Calu3 (cell line): Measurements from ENCODE around the gene NDUFB2. TPM values are rescaled to one million over a fixed set of nuclear protein-coding genes. Genes with fewer than 3 reads are reported as not detected.
"Not testable (repeated sequence)": the region's sequence is repeated elsewhere in the genome, so short reads cannot be mapped to it uniquely, and the experiment has no call there.

ENCODE experiments used
- BruUV-seq: library from RNA; stranded (reverse); fragments of 400-500 nt; replicated peaks from 2 replicates; lab custom pipeline; 2021; lab: Mats Ljungman, UMichigan
- CTCF ChIA-PET: fragments of 300-600 bp; sonication (Branson Sonifier 250); formaldehyde crosslinking; loops from one replicate; lab custom pipeline; 2022; ENCODE audit warnings: antibody characterized with exemption; lab: Charles Lee
- DNase-seq: peaks from one replicate; pipeline ENCODE4 v3.0.0; 2022
- H3K27ac Mint-ChIP-seq: one replicate; pipeline ENCODE4 v1.8.0; 2022; ENCODE audit warnings: mixed read lengths; ENCODE audit not compliant: unreplicated experiment
- H3K27me3 Mint-ChIP-seq: one replicate; pipeline ENCODE4 v1.8.0; 2022; ENCODE audit warnings: mixed read lengths; ENCODE audit not compliant: unreplicated experiment
- H3K36me3 Mint-ChIP-seq: one replicate; pipeline ENCODE4 v1.8.0; 2022; ENCODE audit warnings: mild to moderate bottlenecking, moderate library complexity, mixed read lengths; ENCODE audit not compliant: insufficient read depth, unreplicated experiment
- H3K4me1 Mint-ChIP-seq: one replicate; pipeline ENCODE4 v1.8.0; 2022; ENCODE audit warnings: mild to moderate bottlenecking, low read depth, mixed read lengths; ENCODE audit not compliant: unreplicated experiment
- H3K4me3 Mint-ChIP-seq: one replicate; pipeline ENCODE4 v1.8.0; 2022; ENCODE audit warnings: mild to moderate bottlenecking, low read depth, moderate library complexity, mixed read lengths; ENCODE audit not compliant: unreplicated experiment
- H3K9me3 Mint-ChIP-seq: one replicate; pipeline ENCODE4 v1.8.0; 2022; ENCODE audit warnings: low read depth, mixed read lengths; ENCODE audit not compliant: unreplicated experiment
- intact Hi-C: fragments of 100-400 bp; cut with micrococcal nuclease; formaldehyde crosslinking; loops from one replicate; pipeline ENCODE4 v1.10.0; 2022; ENCODE audit not compliant: unreplicated experiment
- total RNA-seq: library from RNA; stranded (reverse); gene quantifications from 2 replicates; pipeline ENCODE4 v1.2.3, GENCODE V29; 2022
- TF ChIP-seq, protein P1 (sequence below): fragments of 200-600 bp; IDR thresholded peaks from one replicate; pipeline ENCODE4 v1.8.0; 2022; ENCODE audit warnings: antibody characterized with exemption; ENCODE audit not compliant: unreplicated experiment

NDUFB2 gene
- total RNA-seq, 1 experiment from 2014 or later, result 128 TPM

DNA sequence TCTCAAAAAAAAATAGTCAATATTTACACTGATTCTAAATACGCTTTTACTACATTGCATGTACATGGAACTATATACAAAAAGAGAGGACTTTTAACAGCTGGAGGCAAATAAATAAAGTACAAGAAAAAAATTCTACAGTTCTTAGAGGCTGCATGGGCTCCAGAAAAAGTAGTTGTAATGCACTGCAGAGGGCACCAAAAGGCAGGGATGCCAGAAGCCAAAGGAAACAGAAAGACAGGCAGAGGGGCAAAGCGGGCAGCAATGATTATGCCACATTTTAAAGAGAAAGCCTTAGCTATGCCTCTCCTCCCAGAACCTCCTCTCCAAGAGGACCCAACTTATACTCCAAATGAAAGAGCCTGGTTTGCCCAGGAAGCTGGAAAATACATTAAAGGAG is 35.4 kb upstream of the NDUFB2 start:
- CTCF ChIA-PET, result no interaction called here
- TF ChIP-seq, protein P1, sequence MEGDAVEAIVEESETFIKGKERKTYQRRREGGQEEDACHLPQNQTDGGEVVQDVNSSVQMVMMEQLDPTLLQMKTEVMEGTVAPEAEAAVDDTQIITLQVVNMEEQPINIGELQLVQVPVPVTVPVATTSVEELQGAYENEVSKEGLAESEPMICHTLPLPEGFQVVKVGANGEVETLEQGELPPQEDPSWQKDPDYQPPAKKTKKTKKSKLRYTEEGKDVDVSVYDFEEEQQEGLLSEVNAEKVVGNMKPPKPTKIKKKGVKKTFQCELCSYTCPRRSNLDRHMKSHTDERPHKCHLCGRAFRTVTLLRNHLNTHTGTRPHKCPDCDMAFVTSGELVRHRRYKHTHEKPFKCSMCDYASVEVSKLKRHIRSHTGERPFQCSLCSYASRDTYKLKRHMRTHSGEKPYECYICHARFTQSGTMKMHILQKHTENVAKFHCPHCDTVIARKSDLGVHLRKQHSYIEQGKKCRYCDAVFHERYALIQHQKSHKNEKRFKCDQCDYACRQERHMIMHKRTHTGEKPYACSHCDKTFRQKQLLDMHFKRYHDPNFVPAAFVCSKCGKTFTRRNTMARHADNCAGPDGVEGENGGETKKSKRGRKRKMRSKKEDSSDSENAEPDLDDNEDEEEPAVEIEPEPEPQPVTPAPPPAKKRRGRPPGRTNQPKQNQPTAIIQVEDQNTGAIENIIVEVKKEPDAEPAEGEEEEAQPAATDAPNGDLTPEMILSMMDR, result no peak
- Mint-ChIP-seq H3K36me3 (peaks cover 6% of the 10 kb centered on the region), H3K4me3 (no peak overlapping the region), H3K4me1 (peaks cover 13% of the 10 kb centered on the region), H3K27me3 (peaks cover 32% of the 10 kb centered on the region), H3K27ac (no peak overlapping the region), H3K9me3 (no peaks in the 10 kb centered on the region)
- intact Hi-C loops, result no loop called here
- no TSS peak for BruUV-seq
- no peak for DNase-seq

GRCh38 chr7:140662938-140663337 is 33.6 kb upstream of the NDUFB2 start:
- BruUV-seq, H3K9me3 Mint-ChIP-seq, H3K4me3 Mint-ChIP-seq, H3K27ac Mint-ChIP-seq, DNase-seq, CTCF ChIA-PET, H3K36me3 Mint-ChIP-seq, H3K4me1 Mint-ChIP-seq, intact Hi-C loops: not testable (repeated sequence)
- H3K27me3 Mint-ChIP-seq, result peaks cover 32% of the 10 kb centered on the region

- TF ChIP-seq, protein P1, result no peak
- no TSS peak for BruUV-seq
- peaks cover 7% of the 10 kb centered on the region for H3K36me3 Mint-ChIP-seq
- H3K27ac Mint-ChIP-seq, result no peak overlapping the region
- H3K9me3 Mint-ChIP-seq, result no peaks in the 10 kb centered on the region
- H3K4me3 Mint-ChIP-seq, result no peak overlapping the region
- no peaks in the 10 kb centered on the region for H3K4me1 Mint-ChIP-seq
- DNase-seq, result no peak
- CTCF ChIA-PET, result no interaction called here
- H3K27me3 Mint-ChIP-seq, result peaks cover 32% of the 10 kb centered on the region
- intact Hi-C loops, result no loop called here
Measured at GRCh38 chr7:140667476-140667875, 29.0 kb upstream of the NDUFB2 start.

DNA sequence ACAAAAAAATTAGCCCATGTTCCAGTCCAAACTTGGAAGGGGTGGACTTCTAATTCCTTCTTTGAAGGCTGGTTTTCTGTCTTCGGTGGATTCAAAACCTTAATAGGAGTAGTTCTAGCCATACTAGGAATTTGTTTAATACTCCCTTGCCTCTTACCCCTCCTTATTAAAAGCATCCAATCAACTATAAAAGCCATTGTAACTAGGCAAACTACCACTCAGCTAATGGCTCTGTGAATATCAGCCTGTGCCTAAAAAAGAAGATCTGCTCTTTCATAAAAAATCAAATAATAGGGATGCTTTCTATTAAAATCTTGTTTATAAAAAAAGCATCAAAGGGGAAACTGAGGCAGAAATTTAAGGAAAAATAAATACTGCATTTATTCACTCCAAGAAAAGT is 27.9 kb upstream of the NDUFB2 start:
- no peak for DNase-seq
- Mint-ChIP-seq H3K4me3 (no peak overlapping the region), H3K36me3 (peaks cover 14% of the 10 kb centered on the region), H3K4me1 (peaks cover 1% of the 10 kb centered on the region), H3K9me3 (no peaks in the 10 kb centered on the region), H3K27ac (no peak overlapping the region), H3K27me3 (peaks cover 24% of the 10 kb centered on the region)
- no TSS peak for BruUV-seq
- intact Hi-C loops, result no loop called here
- CTCF ChIA-PET, result interaction anchor here (0.6 to 1.3 kb wide), 2 partner anchors 9 to 56 kb away, joined by 3 to 5 read pairs; no protein-coding TSS in a partner anchor
- TF ChIP-seq, protein P1, result no peak

GRCh38 chr7:140669352-140669751 is 27.2 kb upstream of the NDUFB2 start:
- CTCF ChIA-PET, result interaction anchor here (0.6 to 1.3 kb wide), 2 partner anchors 9 to 57 kb away, joined by 3 to 5 read pairs; no protein-coding TSS in a partner anchor
- TF ChIP-seq, protein P1, result no peak
- intact Hi-C loops, result no loop called here
- Mint-ChIP-seq H3K4me1 (peaks cover 8% of the 10 kb centered on the region), H3K9me3 (no peaks in the 10 kb centered on the region), H3K36me3 (peaks cover 18% of the 10 kb centered on the region), H3K4me3 (no peak overlapping the region), H3K27me3 (peaks cover 17% of the 10 kb centered on the region), H3K27ac (no peak overlapping the region)
- DNase-seq, result no peak
- BruUV-seq, result no TSS peak

- DNase-seq, H3K4me3 Mint-ChIP-seq, CTCF ChIA-PET, BruUV-seq, H3K9me3 Mint-ChIP-seq, H3K27ac Mint-ChIP-seq: not testable (repeated sequence)
- Mint-ChIP-seq H3K27me3 (peaks cover 12% of the 10 kb centered on the region), H3K4me1 (peaks cover 11% of the 10 kb centered on the region), H3K36me3 (peaks cover 18% of the 10 kb centered on the region)
- intact Hi-C loops, result loop anchor here (5.0 kb wide), 1 partner anchor 342 kb away; the partner anchor contains the start of gene MRPS33
Measured at GRCh38 chr7:140669862-140670261, 26.6 kb upstream of the NDUFB2 start.
